PFSK-1 (cell line): Measurements from ENCODE around the gene AP2B1.

Source experiments
- FOXP2 ChIP-seq: optimal IDR thresholded peaks from 2 replicates; pipeline ENCODE3; 2011; ENCODE audit warnings: borderline replicate concordance, control low read depth, inconsistent platforms; ENCODE audit not compliant: insufficient read depth; ENCODE audit errors: extremely low read length, extremely low read depth
- POLR2AphosphoS5 ChIP-seq: IDR thresholded peaks from 2 replicates; pipeline ENCODE4 v1.6.1; 2012; ENCODE audit warnings: low read depth, mild to moderate bottlenecking, control low read depth, low read length, moderate library complexity
- REST ChIP-seq, 2 experiments: IDR thresholded peaks; 2 replicates each; pipeline versions ENCODE4 v1.6.1 to v1.8.0; 2011 to 2012; ENCODE audit warnings: low read depth in 2 of 2, low read length in 2 of 2, control low read depth in 1 of 2, inconsistent platforms in 1 of 2, mild to moderate bottlenecking in 1 of 2, moderate library complexity in 1 of 2; ENCODE audit not compliant: insufficient read depth in 1 of 2
- SIN3A ChIP-seq: IDR thresholded peaks from 2 replicates; pipeline ENCODE4 v1.6.1; 2012; ENCODE audit warnings: mild to moderate bottlenecking, low read length, moderate library complexity, borderline replicate concordance; ENCODE audit not compliant: insufficient read depth
- TAF1 ChIP-seq: IDR thresholded peaks from 2 replicates; pipeline ENCODE4 v1.6.1; 2012; ENCODE audit warnings: low read length, control low read depth, borderline replicate concordance; ENCODE audit not compliant: insufficient read depth

Gene AP2B1

GRCh38 chr17:35596530-35597233 is 9.6 kb downstream of the AP2B1 start:
- no peak for TF ChIP-seq TAF1
- no peak for TF ChIP-seq POLR2AphosphoS5
- no peak for TF ChIP-seq REST (IDR thresholded peaks at IDR 0.05; ENCODE audit: insufficient read depth in 1 of 2, low read depth in 2 of 2, low read length in 2 of 2)

DNA sequence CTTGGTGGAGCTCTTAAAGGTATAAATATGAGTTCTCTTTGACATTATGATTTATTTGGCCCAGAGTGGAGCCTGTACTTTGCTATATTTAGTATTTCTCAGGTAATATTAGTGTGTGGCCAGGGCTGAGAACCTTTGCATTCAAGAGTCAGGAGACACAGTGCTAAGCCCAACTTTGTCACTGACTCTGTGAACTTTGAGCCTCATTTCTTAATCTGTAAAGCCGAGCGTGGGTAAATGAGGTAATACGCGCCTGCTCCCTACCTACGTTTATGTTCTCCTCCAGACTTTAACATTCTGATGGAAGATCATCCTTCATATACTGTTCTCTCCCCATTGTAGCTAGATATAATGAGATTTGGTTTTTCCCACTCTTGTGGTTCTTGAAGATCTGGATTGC is 10.5 kb downstream of the AP2B1 start:
- TF ChIP-seq POLR2AphosphoS5 (no peak), REST (IDR thresholded peaks at IDR 0.05; ENCODE audit: insufficient read depth in 1 of 2, low read depth in 2 of 2, low read length in 2 of 2) (no peak), TAF1 (no peak), SIN3A (no peak), FOXP2 (no peak)

DNA sequence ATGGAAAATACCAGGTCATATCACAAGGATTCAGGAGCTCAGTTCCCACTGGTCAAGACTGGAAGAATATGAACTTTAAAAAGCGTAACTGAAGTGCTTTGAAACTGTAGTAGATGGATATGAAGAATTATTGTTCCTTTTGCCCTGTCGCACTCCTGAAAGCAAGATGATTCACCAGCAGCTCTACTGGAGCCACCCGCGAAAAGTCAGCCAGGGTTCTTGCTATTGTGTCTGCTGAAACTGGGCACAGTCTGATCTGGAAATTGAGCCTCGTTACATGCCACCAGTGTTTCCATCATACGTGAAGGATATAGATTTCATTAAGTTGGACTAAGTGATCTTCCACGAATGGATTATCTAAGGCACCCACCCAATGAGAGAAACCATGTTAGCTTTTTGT is 16.6 kb downstream of the AP2B1 start:
- TF ChIP-seq SIN3A (no peak), TAF1 (no peak), REST (IDR thresholded peaks at IDR 0.05; ENCODE audit: insufficient read depth in 1 of 2, low read depth in 2 of 2, low read length in 2 of 2) (no peak), FOXP2 (no peak), POLR2AphosphoS5 (no peak)

DNA sequence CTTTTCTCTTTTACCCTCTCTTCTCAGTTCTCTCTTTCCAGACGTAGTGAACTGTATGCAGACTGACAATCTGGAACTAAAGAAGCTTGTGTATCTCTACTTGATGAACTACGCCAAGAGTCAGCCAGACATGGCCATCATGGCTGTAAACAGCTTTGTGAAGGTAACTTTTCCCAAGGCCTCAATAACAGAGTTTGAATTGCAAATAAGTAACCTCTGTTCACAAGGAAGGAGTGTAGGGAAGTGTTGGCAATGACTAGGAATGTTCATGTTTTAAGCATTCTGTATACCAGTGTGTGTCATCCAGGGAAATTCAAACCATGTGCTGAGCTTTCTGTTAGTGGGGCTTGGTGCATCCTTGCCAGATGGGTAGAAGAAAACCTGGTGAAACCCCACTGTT is 18.6 kb downstream of the AP2B1 start:
- TF ChIP-seq REST (IDR thresholded peaks at IDR 0.05; ENCODE audit: insufficient read depth in 1 of 2, low read depth in 2 of 2, low read length in 2 of 2): no peak
- no peak for TF ChIP-seq POLR2AphosphoS5
- TF ChIP-seq FOXP2: no peak
- TF ChIP-seq SIN3A: no peak
- TF ChIP-seq TAF1: no peak

- no peak for TF ChIP-seq TAF1
- TF ChIP-seq SIN3A: no peak
- TF ChIP-seq FOXP2: no peak
- no peak for TF ChIP-seq POLR2AphosphoS5
- TF ChIP-seq REST (IDR thresholded peaks at IDR 0.05; ENCODE audit: insufficient read depth in 1 of 2, low read depth in 2 of 2, low read length in 2 of 2): no peak
These were observed 20.2 kb downstream of the AP2B1 start for GRCh38 chr17:35607239-35607847.
